ENCODE data around the gene DENND1A. TPM values are rescaled to one million over a fixed set of nuclear protein-coding genes. Genes with fewer than 3 reads are reported as not detected.

The DENND1A gene
- total RNA-seq, 1 donor from 2014 or later: 19.9 TPM

GRCh38 chr9:123686131-123686828, 243.6 kb downstream of the DENND1A start:
- peaks cover 31% of the 10 kb centered on the region for H3K4me1 Mint-ChIP-seq (ENCODE audit: unreplicated experiment)
- peaks cover 15% of the 10 kb centered on the region for H3K9me3 Mint-ChIP-seq
- peaks cover 64% of the 10 kb centered on the region for H3K27me3 Mint-ChIP-seq
- H3K4me3 Mint-ChIP-seq: no peak overlapping the region
- peaks cover 13% of the 10 kb centered on the region for H3K36me3 Mint-ChIP-seq
- TF ChIP-seq, protein P1, sequence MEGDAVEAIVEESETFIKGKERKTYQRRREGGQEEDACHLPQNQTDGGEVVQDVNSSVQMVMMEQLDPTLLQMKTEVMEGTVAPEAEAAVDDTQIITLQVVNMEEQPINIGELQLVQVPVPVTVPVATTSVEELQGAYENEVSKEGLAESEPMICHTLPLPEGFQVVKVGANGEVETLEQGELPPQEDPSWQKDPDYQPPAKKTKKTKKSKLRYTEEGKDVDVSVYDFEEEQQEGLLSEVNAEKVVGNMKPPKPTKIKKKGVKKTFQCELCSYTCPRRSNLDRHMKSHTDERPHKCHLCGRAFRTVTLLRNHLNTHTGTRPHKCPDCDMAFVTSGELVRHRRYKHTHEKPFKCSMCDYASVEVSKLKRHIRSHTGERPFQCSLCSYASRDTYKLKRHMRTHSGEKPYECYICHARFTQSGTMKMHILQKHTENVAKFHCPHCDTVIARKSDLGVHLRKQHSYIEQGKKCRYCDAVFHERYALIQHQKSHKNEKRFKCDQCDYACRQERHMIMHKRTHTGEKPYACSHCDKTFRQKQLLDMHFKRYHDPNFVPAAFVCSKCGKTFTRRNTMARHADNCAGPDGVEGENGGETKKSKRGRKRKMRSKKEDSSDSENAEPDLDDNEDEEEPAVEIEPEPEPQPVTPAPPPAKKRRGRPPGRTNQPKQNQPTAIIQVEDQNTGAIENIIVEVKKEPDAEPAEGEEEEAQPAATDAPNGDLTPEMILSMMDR (conservative IDR thresholded peaks at IDR 0.05): no peak
- H3K27ac Mint-ChIP-seq: no peak overlapping the region
- no peak for DNase-seq (ENCODE audit: extremely low spot score, unreplicated experiment)

GRCh38 chr9:123685489-123686083, 244.3 kb downstream of the DENND1A start:
- Mint-ChIP-seq H3K9me3 (peaks cover 22% of the 10 kb centered on the region), H3K4me1 (ENCODE audit: unreplicated experiment) (peaks cover 31% of the 10 kb centered on the region), H3K4me3 (no peak overlapping the region)

DNA sequence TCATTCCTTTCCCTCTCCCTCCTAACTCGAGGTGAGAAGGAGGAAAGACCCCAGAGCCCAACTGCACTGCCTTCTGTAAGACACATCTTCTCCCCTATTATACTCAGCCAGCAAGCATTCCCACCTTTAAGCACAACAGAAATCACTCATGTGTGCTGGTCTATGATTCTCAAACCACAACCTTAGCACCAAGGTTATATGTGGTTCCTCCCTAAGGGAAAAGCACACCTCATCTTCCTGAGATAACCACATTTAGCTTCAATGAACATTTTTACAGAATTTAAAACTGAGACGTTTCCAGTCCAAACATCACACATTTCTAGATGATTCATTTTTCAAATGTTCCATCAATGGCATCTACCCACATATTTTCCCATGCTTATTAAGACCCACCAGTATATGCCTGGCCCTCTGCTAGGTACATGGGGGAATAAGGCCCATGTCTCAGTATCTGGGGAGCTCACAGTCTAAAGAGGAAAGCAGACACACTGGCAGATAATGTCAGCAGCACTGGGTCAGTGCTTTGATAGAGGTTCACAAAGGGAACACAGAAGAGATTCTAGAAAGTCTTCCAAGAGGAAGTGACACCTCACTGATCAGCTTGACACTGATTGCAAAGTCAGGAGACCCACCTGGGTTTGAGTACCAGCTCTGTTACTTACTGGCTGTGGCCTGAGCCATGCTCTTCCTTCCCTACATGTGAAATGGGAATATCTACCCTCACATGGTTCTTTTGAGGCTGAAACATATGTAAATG, 245.4 kb downstream of the DENND1A start:
- DNase-seq (ENCODE audit: extremely low spot score, unreplicated experiment): no peak
- peaks cover 22% of the 10 kb centered on the region for H3K36me3 Mint-ChIP-seq
- H3K27me3 Mint-ChIP-seq: peaks cover 68% of the 10 kb centered on the region
- TF ChIP-seq, protein P1 (conservative IDR thresholded peaks at IDR 0.05): no peak
- H3K27ac Mint-ChIP-seq: no peak overlapping the region
- peaks cover 33% of the 10 kb centered on the region for H3K4me1 Mint-ChIP-seq (ENCODE audit: unreplicated experiment)
- H3K4me3 Mint-ChIP-seq: no peak overlapping the region
- H3K9me3 Mint-ChIP-seq: peaks cover 22% of the 10 kb centered on the region

More at GRCh38 chr9:123685489-123686083, 244.3 kb downstream of the DENND1A start:
- H3K27ac Mint-ChIP-seq: no peak overlapping the region
- peaks cover 20% of the 10 kb centered on the region for H3K36me3 Mint-ChIP-seq
- peaks cover 64% of the 10 kb centered on the region for H3K27me3 Mint-ChIP-seq
- DNase-seq (ENCODE audit: extremely low spot score, unreplicated experiment): no peak
- TF ChIP-seq, protein P1 (conservative IDR thresholded peaks at IDR 0.05): no peak

GRCh38 chr9:123682746-123683145, 247.2 kb downstream of the DENND1A start:
- Mint-ChIP-seq H3K9me3 (peaks cover 22% of the 10 kb centered on the region), H3K4me3 (no peak overlapping the region), H3K27ac (no peak overlapping the region), H3K4me1 (ENCODE audit: unreplicated experiment) (peaks cover 43% of the 10 kb centered on the region), H3K36me3 (peaks cover 19% of the 10 kb centered on the region), H3K27me3 (peaks cover 72% of the 10 kb centered on the region)
- TF ChIP-seq, protein P1 (conservative IDR thresholded peaks at IDR 0.05): no peak
- no peak for DNase-seq (ENCODE audit: extremely low spot score, unreplicated experiment)

DNA sequence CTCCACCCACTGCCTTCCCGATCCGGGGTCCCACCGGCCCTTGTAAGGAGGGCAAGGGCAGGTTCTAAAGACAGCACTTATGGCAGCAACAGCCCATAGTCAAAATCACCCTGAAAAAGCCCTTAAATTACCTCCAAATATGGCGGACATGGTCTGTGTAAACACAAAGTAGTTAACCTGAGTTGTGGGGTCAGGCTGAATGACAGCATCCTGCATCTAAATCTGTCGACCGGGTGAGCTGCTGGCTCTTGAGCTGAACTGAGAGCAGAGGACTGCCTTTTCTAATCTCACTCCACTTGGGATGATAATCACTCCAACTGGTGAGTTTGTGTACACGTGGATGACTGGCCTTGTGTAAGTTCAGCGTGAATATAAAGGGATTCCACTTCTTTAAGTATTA, 249.6 kb downstream of the DENND1A start:
- H3K4me3 Mint-ChIP-seq: no peak overlapping the region
- peaks cover 35% of the 10 kb centered on the region for H3K4me1 Mint-ChIP-seq (ENCODE audit: unreplicated experiment)
- peaks cover 22% of the 10 kb centered on the region for H3K9me3 Mint-ChIP-seq
- DNase-seq (ENCODE audit: extremely low spot score, unreplicated experiment): no peak
- H3K27me3 Mint-ChIP-seq: peaks cover 70% of the 10 kb centered on the region
- H3K36me3 Mint-ChIP-seq: peaks cover 19% of the 10 kb centered on the region
- TF ChIP-seq, protein P1 (conservative IDR thresholded peaks at IDR 0.05): no peak
- no peak overlapping the region for H3K27ac Mint-ChIP-seq
